ENCODE results near the gene RANGRF.
"Not testable (repeated sequence)": the region's sequence is repeated elsewhere in the genome, so short reads cannot be mapped to it uniquely, and the experiment has no call there.

The RANGRF gene, protein sequence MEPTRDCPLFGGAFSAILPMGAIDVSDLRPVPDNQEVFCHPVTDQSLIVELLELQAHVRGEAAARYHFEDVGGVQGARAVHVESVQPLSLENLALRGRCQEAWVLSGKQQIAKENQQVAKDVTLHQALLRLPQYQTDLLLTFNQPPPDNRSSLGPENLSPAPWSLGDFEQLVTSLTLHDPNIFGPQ

DNA sequence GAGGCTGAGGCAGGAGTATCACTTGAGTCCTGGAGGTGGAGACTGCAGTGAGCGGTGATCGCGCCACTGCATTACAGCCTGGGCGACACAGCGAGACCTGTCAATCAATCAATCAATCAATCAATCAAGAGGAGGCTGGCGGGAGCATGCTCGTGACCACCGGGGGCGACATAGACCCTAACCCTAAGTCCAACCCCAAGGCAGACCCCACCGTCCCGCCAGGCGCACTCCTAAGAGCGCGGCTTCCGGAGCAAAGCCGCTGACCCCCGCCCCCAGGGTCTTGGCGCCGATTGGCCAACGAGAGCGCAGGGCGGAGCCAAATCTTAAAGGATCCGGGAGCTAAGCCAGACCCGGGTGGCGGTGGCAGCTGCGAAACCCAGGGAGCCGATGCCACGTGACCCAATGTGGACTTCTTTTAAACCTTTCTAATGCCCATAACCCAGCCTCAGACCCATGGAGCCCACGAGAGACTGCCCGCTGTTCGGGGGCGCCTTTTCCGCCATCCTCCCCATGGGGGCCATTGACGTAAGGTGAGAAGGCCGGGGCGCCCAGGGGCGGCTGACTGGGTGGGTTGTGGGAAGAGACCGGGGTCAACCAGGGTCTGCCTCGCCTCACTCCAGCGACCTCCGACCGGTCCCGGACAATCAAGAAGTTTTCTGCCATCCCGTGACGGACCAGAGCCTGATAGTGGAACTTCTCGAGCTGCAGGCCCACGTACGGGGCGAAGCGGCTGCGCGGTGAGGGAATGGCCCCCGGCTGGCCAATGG lies at the start of gene RANGRF:
RANGRF (plus strand) TSS at position 335 of the 767 bp plus-strand sequence; CDS start at position 454, 119 bp downstream.
- H3K4me3 ChIP-seq (ENCODE audit: low read length) = peak within 1 kb of the TSS; percentile 91
- TF ChIP-seq CTCF (conservative IDR thresholded peaks at IDR 0.05; ENCODE audit: low read length) = no peak
- DNase-seq (ENCODE audit: low read depth) = peak; percentile 75

GRCh38 chr17:8243827-8244226 lies 44.6 kb upstream of the RANGRF start:
- DNase-seq (ENCODE audit: low read depth) = no peak
- H3K4me3 ChIP-seq (ENCODE audit: low read length) = no peak overlapping the region
- TF ChIP-seq CTCF (conservative IDR thresholded peaks at IDR 0.05; ENCODE audit: low read length) = no peak

DNA sequence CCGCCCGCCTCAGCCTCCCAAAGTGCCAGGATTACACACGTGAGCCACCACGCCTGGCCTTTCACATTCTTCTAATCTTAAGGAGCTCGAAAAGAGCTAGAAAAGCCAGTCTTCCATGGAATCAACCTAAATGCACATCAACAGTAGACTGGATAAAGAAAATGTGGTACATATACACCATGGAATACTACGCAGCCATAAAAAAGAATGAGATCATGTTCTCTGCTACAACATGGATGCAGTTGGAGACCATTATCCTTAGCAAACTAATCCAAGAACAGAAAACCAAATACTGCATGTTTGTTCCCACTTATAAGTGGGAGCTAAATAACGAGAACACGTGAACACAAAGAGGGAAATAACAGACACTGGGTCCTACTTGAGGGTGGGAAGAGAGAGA lies 43.7 kb upstream of the RANGRF start:
- TF ChIP-seq CTCF (conservative IDR thresholded peaks at IDR 0.05; ENCODE audit: low read length) = no peak
- DNase-seq (ENCODE audit: low read depth) = no peak
- no peak overlapping the region for H3K4me3 ChIP-seq (ENCODE audit: low read length)

DNA sequence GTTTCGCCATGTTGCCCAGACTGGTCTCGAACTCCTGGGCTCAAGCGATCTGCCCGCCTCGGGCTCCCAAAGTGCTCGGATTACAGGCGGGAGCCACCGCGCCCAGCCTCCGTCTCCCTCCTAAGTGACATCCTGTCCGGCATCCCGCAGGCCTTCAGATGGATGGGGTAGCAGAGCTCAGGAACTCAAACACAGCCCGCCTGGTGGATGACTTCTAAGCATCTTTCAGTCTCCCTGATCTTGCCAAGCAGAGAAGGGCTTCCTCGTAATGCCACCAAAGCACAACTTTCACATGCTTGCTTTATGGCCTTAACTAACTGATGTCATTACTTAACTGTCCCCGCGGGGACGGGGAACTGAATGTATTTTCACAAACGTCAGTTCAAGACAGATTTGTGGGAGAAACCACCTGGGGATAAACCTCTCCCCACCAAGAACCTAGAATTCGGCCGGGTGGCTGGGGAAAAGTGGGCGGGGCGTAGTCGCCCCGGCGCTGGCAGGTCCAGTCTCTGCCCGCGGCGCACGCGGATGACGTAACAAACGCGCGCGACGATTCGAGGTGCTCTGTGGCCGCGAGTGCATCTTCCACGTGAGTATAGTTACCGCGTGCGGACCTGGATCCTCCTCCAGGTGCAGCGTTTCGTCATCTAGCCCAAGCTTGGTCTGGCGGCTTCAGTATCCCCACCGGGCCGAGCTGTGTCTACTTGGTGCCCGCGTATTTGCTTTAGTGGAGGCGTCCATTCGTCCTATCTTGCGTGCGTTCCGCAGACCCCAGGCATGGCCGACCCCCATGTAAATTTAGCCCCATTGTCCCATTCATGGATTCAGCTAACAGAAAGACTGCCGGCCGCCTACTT lies 39.5 kb upstream of the RANGRF start, which contains the start of gene PFAS:
PFAS (plus strand) TSS at position 539 of the 857 bp plus-strand sequence. CDS start 4,649 bp downstream, outside the sequence.
- peak; percentile 89 for DNase-seq (ENCODE audit: low read depth)
- peak within 1 kb of the TSS; percentile 98 for H3K4me3 ChIP-seq (ENCODE audit: low read length)
- TF ChIP-seq CTCF (conservative IDR thresholded peaks at IDR 0.05; ENCODE audit: low read length) = 0 out of 2 replicates have a peak, but pooled peaks have one; percentile 9

DNA sequence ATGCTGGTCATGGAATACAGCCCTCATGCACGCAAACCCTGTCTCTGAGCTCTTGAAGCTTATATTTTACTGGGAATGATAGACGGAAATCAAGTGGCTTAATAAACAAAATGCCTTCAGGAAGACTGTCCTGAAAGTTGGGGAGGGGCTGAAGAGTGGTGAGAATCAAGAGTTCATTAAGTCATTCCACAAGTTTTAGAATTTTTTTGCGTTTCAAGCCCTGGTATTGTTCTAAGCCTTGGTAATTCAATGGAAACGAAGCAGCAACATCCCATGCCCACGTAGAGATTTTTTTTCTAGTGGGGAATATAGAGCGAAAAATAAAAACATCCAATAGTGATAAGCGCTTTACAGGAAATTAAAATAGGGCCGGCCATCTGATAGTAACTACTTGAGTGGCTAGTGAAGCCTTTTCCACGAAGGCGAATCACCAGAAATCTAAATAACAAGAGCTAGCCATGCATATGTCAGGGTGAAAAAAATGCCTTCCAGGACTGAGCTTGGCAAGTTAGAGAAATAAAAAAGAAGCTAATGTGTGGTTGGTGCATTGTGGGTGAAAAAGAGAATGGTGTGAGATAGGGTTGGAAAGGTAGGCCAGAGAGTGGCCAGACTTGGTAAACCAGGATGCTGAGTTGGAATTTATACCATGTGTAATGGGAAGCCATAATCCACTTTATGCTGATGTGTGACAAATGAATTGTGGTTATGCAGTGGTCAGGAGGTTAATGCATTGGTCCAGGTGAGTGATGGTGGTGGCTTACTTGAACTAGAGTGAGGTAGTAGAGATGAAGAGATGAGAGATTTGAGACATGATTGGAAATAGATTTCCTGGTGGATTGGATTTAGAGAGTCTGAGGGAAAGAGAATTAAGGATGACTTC lies 38.6 kb upstream of the RANGRF start:
- no peak for TF ChIP-seq CTCF (conservative IDR thresholded peaks at IDR 0.05; ENCODE audit: low read length)
- peak overlapping the region; percentile 98 for H3K4me3 ChIP-seq (ENCODE audit: low read length)
- DNase-seq (ENCODE audit: low read depth) = no peak

DNA sequence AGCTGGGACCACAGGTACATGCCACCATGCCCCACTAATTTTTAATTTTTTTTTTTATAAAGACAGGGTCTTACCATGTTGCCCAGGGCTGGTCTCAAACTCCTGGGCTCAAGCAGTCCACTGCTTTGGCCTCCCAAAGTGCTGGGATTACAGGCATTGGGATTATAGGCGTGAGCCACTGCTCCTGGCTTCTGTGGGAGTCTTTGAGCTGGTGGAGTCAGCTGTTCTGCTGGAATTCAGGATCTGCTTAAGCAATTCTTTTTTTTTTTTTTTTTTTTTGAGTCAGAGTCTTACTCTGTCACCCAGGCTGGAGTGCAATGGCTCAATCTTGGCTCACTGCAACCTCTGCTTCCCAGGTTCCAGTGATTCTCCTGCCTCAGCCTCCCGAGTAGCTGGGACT lies 37.1 kb upstream of the RANGRF start:
- not testable (repeated sequence) for H3K4me3 ChIP-seq (ENCODE audit: low read length); DNase-seq (ENCODE audit: low read depth)

Measured in AG10803 (cell line).